CD4-positive, alpha-beta T cell treated with Interleukin-10 for 1 hour (primary cell): ENCODE results near the gene ABCG4.
"Not testable (repeated sequence)": the region's sequence is repeated elsewhere in the genome, so short reads cannot be mapped to it uniquely, and the experiment has no call there.

Experiments used
- DNase-seq: peaks from one replicate; pipeline ENCODE4 v3.0.0-alpha.2; 2020

The ABCG4 gene

GRCh38 chr11:119155733-119156492 is 7.1 kb downstream of the ABCG4 start:
- DNase-seq = no peak

- no peak for DNase-seq
Observed at GRCh38 chr11:119156496-119156895, 7.6 kb downstream of the ABCG4 start.

GRCh38 chr11:119157063-119157462 is 8.2 kb downstream of the ABCG4 start:
- DNase-seq = no peak

- DNase-seq = no peak
Observed at GRCh38 chr11:119158467-119158866, 9.6 kb downstream of the ABCG4 start.

GRCh38 chr11:119160151-119160550 is 11.3 kb downstream of the ABCG4 start:
- DNase-seq = no peak

- no peak for DNase-seq
Observed at GRCh38 chr11:119161871-119162270, 13.0 kb downstream of the ABCG4 start.

GRCh38 chr11:119166368-119167076 is 17.7 kb downstream of the ABCG4 start:
- no peak for DNase-seq

GRCh38 chr11:119167077-119167458 is 18.2 kb downstream of the ABCG4 start:
- DNase-seq = not testable (repeated sequence)

GRCh38 chr11:119167933-119168332 is 19.1 kb downstream of the ABCG4 start:
- no peak for DNase-seq

- DNase-seq = peak; percentile 88
Observed at GRCh38 chr11:119168471-119169281, 19.8 kb downstream of the ABCG4 start, which contains the start of gene NLRX1. TSS of gene NLRX1 (plus strand) at chr11:119168725. CDS start at chr11:119171404, 2,679 bp downstream.

GRCh38 chr11:119169282-119169719 is 20.4 kb downstream of the ABCG4 start:
- DNase-seq = peak; percentile 26

- no peak for DNase-seq
Observed at GRCh38 chr11:119172513-119172912, 23.7 kb downstream of the ABCG4 start.

GRCh38 chr11:119173453-119173852 is 24.6 kb downstream of the ABCG4 start:
- DNase-seq = no peak

GRCh38 chr11:119175493-119176077 is 26.7 kb downstream of the ABCG4 start:
- DNase-seq = no peak

GRCh38 chr11:119178166-119178680 is 29.4 kb downstream of the ABCG4 start:
- DNase-seq = no peak

GRCh38 chr11:119179342-119179741 is 30.5 kb downstream of the ABCG4 start:
- no peak for DNase-seq

- DNase-seq = no peak
Observed at GRCh38 chr11:119179983-119180382, 31.1 kb downstream of the ABCG4 start.

GRCh38 chr11:119180729-119181676 is 32.2 kb downstream of the ABCG4 start:
- no peak for DNase-seq

GRCh38 chr11:119181677-119182412 is 33.0 kb downstream of the ABCG4 start:
- no peak for DNase-seq

- DNase-seq = not testable (repeated sequence)
Observed at GRCh38 chr11:119184399-119184798, 35.5 kb downstream of the ABCG4 start.
